Activated B cell treated with CpG ODN at 0.5 μM for 24 hours (primary cell): Measurements from ENCODE around the gene MYO1C. TPM values are rescaled to one million over a fixed set of nuclear protein-coding genes. Genes with fewer than 3 reads are reported as not detected.
"Not testable (repeated sequence)": the region's sequence is repeated elsewhere in the genome, so short reads cannot be mapped to it uniquely, and the experiment has no call there.

Experiments
- ATAC-seq: fragments of 200-7000 bp; cut with Tn5 transposase; one replicate; pipeline ENCODE4 v1.10.0; 2021; ENCODE audit warnings: low read depth, mild to moderate bottlenecking, moderate library complexity
- CTCF ChIA-PET: fragments of 350-600 bp; sonication (Branson Sonifier 250); formaldehyde crosslinking; loops from one replicate; lab custom pipeline; 2021; ENCODE audit warnings: antibody characterized with exemption; lab: Charles Lee
- POLR2A ChIA-PET: fragments of 350-600 bp; sonication (Branson Sonifier 250); formaldehyde crosslinking; loops from one replicate; lab custom pipeline; 2021; ENCODE audit warnings: antibody characterized with exemption; lab: Charles Lee
- DNase-seq: peaks from one replicate; pipeline ENCODE4 v3.0.0; 2022
- H3K27ac Mint-ChIP-seq: one replicate; pipeline ENCODE4 v1.8.0; 2020; ENCODE audit warnings: mixed read lengths
- H3K27me3 Mint-ChIP-seq: one replicate; pipeline ENCODE4 v1.8.0; 2021; ENCODE audit warnings: mixed read lengths
- H3K36me3 Mint-ChIP-seq: one replicate; pipeline ENCODE4 v1.8.0; 2021; ENCODE audit warnings: low read depth, mixed read lengths
- H3K4me1 Mint-ChIP-seq: one replicate; pipeline ENCODE4 v1.8.0; 2021; ENCODE audit warnings: mixed read lengths
- H3K4me3 Mint-ChIP-seq: one replicate; pipeline ENCODE4 v1.8.0; 2020; ENCODE audit warnings: mild to moderate bottlenecking, mixed read lengths
- H3K9me3 Mint-ChIP-seq: one replicate; pipeline ENCODE4 v1.8.0; 2020; ENCODE audit warnings: mixed read lengths
- CTCF ChIP-seq: fragments of 200-600 bp; IDR thresholded peaks from one replicate; pipeline ENCODE4 v1.8.0; 2022; ENCODE audit warnings: antibody characterized with exemption, mild to moderate bottlenecking
- intact Hi-C: fragments of 100-400 bp; cut with micrococcal nuclease; formaldehyde crosslinking; loops from one replicate; pipeline ENCODE4 v1.15.1; 2024
- total RNA-seq: library from RNA; stranded (reverse); gene quantifications from 2 replicates; pipeline ENCODE4 v1.2.3, GENCODE V29; 2022

MYO1C gene
- total RNA-seq, 1 donor from 2014 or later: 190 TPM

- no peaks in the 10 kb centered on the region for H3K27me3 Mint-ChIP-seq
- H3K27ac Mint-ChIP-seq: no peak overlapping the region
- no peak overlapping the region for H3K4me3 Mint-ChIP-seq
- POLR2A ChIA-PET: interaction anchor here (0.7 kb wide), 1 partner anchor 22 kb away, joined by 4 read pairs; no protein-coding TSS in a partner anchor
- ATAC-seq (no peak), DNase-seq (no peak)
- intact Hi-C loops: no loop called here
- TF ChIP-seq CTCF: no peak
- CTCF ChIA-PET: interaction anchor here (1.7 kb wide), 1 partner anchor 144 kb away, joined by 10 read pairs; no protein-coding TSS in a partner anchor
- H3K36me3 Mint-ChIP-seq: peaks cover 72% of the 10 kb centered on the region
- H3K9me3 Mint-ChIP-seq: no peaks in the 10 kb centered on the region
- peaks cover 1% of the 10 kb centered on the region for H3K4me1 Mint-ChIP-seq
Observed at GRCh38 chr17:1509290-1509881, 16.9 kb upstream of the MYO1C start.

GRCh38 chr17:1508709-1509108 is 16.2 kb upstream of the MYO1C start:
- H3K27ac Mint-ChIP-seq, DNase-seq, H3K9me3 Mint-ChIP-seq, POLR2A ChIA-PET, H3K4me3 Mint-ChIP-seq, H3K4me1 Mint-ChIP-seq, ATAC-seq, H3K27me3 Mint-ChIP-seq, intact Hi-C loops: not testable (repeated sequence)
- peaks cover 74% of the 10 kb centered on the region for H3K36me3 Mint-ChIP-seq
- CTCF ChIA-PET: interaction anchor here (1.7 kb wide), 1 partner anchor 144 kb away, joined by 10 read pairs; no protein-coding TSS in a partner anchor

GRCh38 chr17:1506649-1507267 is 14.3 kb upstream of the MYO1C start:
- intact Hi-C loops: no loop called here
- DNase-seq (no peak), ATAC-seq (no peak)
- Mint-ChIP-seq H3K27ac (no peak overlapping the region), H3K27me3 (no peaks in the 10 kb centered on the region), H3K36me3 (peaks cover 57% of the 10 kb centered on the region), H3K4me3 (no peak overlapping the region), H3K9me3 (no peaks in the 10 kb centered on the region), H3K4me1 (no peaks in the 10 kb centered on the region)
- ChIA-PET CTCF (no interaction called here), POLR2A (no interaction called here)
- no peak for TF ChIP-seq CTCF

GRCh38 chr17:1505586-1505985 is 13.1 kb upstream of the MYO1C start:
- no peaks in the 10 kb centered on the region for H3K4me1 Mint-ChIP-seq
- ATAC-seq (no peak), DNase-seq (no peak)
- no peak overlapping the region for H3K27ac Mint-ChIP-seq
- no peak overlapping the region for H3K4me3 Mint-ChIP-seq
- TF ChIP-seq CTCF: no peak
- H3K9me3 Mint-ChIP-seq: no peaks in the 10 kb centered on the region
- H3K27me3 Mint-ChIP-seq: no peaks in the 10 kb centered on the region
- intact Hi-C loops: no loop called here
- CTCF ChIA-PET: no interaction called here
- H3K36me3 Mint-ChIP-seq: peaks cover 52% of the 10 kb centered on the region
- POLR2A ChIA-PET: interaction anchor here (0.7 kb wide), 1 partner anchor 140 kb away, joined by 3 read pairs; no protein-coding TSS in a partner anchor

- CTCF ChIA-PET: interaction anchor here (0.8 kb wide), 1 partner anchor 139 kb away, joined by 3 read pairs; no protein-coding TSS in a partner anchor
Observed at GRCh38 chr17:1504866-1505265, 12.4 kb upstream of the MYO1C start.

More at GRCh38 chr17:1504866-1505265, 12.4 kb upstream of the MYO1C start:
- POLR2A ChIA-PET: no interaction called here
- ATAC-seq (no peak), DNase-seq (no peak)
- no peak overlapping the region for H3K4me3 Mint-ChIP-seq
- H3K36me3 Mint-ChIP-seq: peaks cover 46% of the 10 kb centered on the region
- H3K9me3 Mint-ChIP-seq: no peaks in the 10 kb centered on the region
- intact Hi-C loops: no loop called here
- H3K27ac Mint-ChIP-seq: no peak overlapping the region
- no peak for TF ChIP-seq CTCF
- no peaks in the 10 kb centered on the region for H3K4me1 Mint-ChIP-seq
- H3K27me3 Mint-ChIP-seq: no peaks in the 10 kb centered on the region
